ENCODE data around the gene DET1. TPM values are rescaled to one million over a fixed set of nuclear protein-coding genes. Genes with fewer than 3 reads are reported as not detected.

Gene DET1
- total and polyA plus RNA-seq, 9 donors = 10.0 to 22.8 (median 14.2) TPM

DNA sequence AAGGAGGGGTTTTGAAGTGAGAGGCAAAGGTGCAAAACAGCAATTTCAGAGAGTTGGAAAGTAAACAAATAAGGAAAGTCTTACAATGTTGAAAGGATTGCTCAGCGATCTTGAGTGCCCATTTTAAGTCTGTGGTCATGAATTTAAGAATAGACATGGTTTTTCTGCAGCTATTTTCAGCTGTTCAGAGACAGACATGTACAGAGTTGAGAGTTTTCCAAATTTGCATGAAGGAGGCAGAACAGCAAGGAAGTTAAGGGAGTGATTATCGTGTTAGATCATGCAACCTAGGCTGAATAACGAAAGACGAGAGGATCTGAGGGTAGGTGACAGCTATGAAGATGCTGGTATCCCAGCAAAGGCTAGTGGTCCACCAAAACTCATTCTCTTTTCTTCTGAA, 37.2 kb downstream of the DET1 start:
- no peak for DNase-seq
- intact Hi-C loops (cut with DNase I) = no loop called here
- no peaks in the 10 kb centered on the region for H3K27me3 ChIP-seq
- 91 to 97% (median 92%) methylated on average over 4 of the region's 4 CpGs for whole genome bisulfite sequencing, 3 donors
- H3K9me3 ChIP-seq = no peaks in the 10 kb centered on the region
- H3K36me3 ChIP-seq = no peaks in the 10 kb centered on the region
- no peak overlapping the region for H3K4me3 ChIP-seq
- TF ChIP-seq, protein P1, sequence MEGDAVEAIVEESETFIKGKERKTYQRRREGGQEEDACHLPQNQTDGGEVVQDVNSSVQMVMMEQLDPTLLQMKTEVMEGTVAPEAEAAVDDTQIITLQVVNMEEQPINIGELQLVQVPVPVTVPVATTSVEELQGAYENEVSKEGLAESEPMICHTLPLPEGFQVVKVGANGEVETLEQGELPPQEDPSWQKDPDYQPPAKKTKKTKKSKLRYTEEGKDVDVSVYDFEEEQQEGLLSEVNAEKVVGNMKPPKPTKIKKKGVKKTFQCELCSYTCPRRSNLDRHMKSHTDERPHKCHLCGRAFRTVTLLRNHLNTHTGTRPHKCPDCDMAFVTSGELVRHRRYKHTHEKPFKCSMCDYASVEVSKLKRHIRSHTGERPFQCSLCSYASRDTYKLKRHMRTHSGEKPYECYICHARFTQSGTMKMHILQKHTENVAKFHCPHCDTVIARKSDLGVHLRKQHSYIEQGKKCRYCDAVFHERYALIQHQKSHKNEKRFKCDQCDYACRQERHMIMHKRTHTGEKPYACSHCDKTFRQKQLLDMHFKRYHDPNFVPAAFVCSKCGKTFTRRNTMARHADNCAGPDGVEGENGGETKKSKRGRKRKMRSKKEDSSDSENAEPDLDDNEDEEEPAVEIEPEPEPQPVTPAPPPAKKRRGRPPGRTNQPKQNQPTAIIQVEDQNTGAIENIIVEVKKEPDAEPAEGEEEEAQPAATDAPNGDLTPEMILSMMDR (IDR thresholded peaks at IDR 0.05) = no peak
- TF ChIP-seq EP300 (IDR thresholded peaks at IDR 0.05) (no peak), POLR2A (IDR thresholded peaks at IDR 0.05) (no peak)
- H3K27ac ChIP-seq = no peak overlapping the region
- no peaks in the 10 kb centered on the region for H3K4me1 ChIP-seq (ENCODE audit: insufficient read depth)

DNA sequence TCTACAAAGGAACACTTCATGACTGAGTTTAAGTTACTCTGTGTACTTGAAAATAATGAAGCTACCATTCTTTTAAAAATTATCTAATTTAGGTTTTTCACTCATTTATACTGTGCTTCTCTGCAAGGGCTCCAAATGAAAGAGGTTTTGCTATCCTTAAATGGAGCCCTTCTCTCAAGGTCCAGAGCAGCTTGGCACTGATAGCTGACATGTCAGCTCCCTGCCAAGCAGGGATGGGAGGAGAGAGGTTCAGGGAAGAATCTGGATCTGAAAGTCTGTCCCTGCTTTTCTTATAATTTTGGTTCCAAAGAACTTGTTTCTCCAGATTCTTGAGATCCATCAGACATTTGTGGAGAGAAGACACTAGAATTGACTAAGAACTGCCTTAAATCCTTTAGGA, 39.9 kb downstream of the DET1 start:
- intact Hi-C loops (cut with DNase I) = no loop called here
- Histone ChIP-seq H3K9me3 (no peaks in the 10 kb centered on the region), H3K27me3 (no peaks in the 10 kb centered on the region), H3K27ac (no peak overlapping the region), H3K4me1 (ENCODE audit: insufficient read depth) (no peaks in the 10 kb centered on the region), H3K36me3 (no peaks in the 10 kb centered on the region), H3K4me3 (no peak overlapping the region)
- no peak for DNase-seq
- no peak for TF ChIP-seq POLR2A (IDR thresholded peaks at IDR 0.05)
- no peak for TF ChIP-seq EP300 (IDR thresholded peaks at IDR 0.05)
- TF ChIP-seq, protein P1 (IDR thresholded peaks at IDR 0.05) = no peak

DNA sequence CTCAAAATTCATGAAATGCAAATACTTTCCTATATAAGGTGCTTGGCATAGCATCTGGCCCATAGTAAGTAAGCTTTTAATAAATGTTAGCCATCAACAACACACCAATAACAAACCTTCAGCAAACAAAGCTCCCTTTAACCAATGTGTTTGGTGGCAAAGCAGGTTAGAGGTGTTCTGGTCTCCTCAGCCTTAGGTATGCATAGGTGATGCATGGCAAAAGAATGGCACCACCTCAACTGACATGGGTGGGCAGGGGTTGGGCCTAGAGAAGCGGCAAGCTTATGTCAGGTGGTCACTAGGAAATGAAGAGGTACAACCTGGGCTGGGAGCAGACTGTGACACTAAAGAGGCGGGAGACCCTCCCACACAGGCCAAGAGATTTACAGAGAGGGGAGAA, 40.8 kb downstream of the DET1 start:
- Histone ChIP-seq H3K4me3 (no peak overlapping the region), H3K9me3 (no peaks in the 10 kb centered on the region), H3K4me1 (ENCODE audit: insufficient read depth) (no peaks in the 10 kb centered on the region), H3K36me3 (no peaks in the 10 kb centered on the region), H3K27ac (no peak overlapping the region), H3K27me3 (no peaks in the 10 kb centered on the region)
- WGBS, 3 donors = 93 to 96% (median 93%) methylated on average over 2 of the region's 2 CpGs
- DNase-seq = no peak
- TF ChIP-seq POLR2A (IDR thresholded peaks at IDR 0.05) = no peak
- TF ChIP-seq EP300 (IDR thresholded peaks at IDR 0.05) = no peak
- TF ChIP-seq, protein P1 (IDR thresholded peaks at IDR 0.05) = no peak
- intact Hi-C loops (cut with DNase I) = no loop called here

DNA sequence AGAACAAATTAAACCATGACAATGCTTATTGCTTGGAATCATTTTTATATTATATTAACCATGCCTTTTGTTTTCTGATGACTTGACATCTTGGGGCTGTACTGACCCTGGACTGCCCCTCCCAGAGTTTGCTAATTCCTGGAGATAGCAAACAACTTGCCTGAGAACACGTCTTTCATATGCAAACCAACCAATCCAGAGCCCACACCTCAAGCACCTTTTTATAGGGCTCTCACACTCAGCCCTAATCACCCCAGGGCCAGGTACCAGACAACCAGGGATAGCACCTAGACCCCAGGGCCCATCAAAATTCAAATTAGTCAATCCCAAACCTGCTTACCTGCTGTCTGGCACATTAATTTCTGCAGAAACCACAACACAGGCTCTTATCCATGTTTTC, 42.0 kb downstream of the DET1 start:
- TF ChIP-seq POLR2A (IDR thresholded peaks at IDR 0.05) (no peak), EP300 (IDR thresholded peaks at IDR 0.05) (no peak)
- TF ChIP-seq, protein P1 (IDR thresholded peaks at IDR 0.05) = no peak
- Histone ChIP-seq H3K36me3 (no peaks in the 10 kb centered on the region), H3K27me3 (no peaks in the 10 kb centered on the region), H3K4me1 (ENCODE audit: insufficient read depth) (no peaks in the 10 kb centered on the region), H3K27ac (no peak overlapping the region), H3K4me3 (no peak overlapping the region), H3K9me3 (no peaks in the 10 kb centered on the region)
- intact Hi-C loops (cut with DNase I) = no loop called here
- no peak for DNase-seq
- 82 to 89% (median 85%) methylated on average over 1 of the region's 1 CpG for WGBS, 3 donors

DNA sequence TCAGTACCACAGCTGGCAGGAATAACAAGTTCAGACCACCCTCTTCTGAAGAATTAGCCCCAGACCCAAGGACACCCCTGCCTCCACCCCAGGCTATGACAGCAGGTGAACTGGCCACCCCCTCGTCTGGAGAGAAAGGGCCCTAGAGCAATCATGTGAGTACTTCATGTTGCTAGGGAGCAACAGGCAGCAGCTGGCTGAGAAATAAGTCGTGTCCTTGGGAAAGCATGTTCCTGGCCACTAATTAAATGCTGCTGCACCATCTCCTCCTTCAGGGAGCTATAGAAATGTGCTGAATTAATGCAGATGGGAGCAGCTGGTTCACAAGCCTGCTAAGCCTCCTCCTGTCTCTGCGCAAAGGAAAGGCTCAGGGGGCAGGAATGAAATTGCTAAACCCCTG, 47.5 kb downstream of the DET1 start:
- Histone ChIP-seq H3K4me3 (no peak overlapping the region), H3K27ac (no peak overlapping the region), H3K9me3 (no peaks in the 10 kb centered on the region), H3K4me1 (ENCODE audit: insufficient read depth) (no peaks in the 10 kb centered on the region), H3K36me3 (no peaks in the 10 kb centered on the region), H3K27me3 (no peaks in the 10 kb centered on the region)
- WGBS, 3 donors = 20 to 34% (median 23%) methylated on average over 3 of the region's 3 CpGs
- intact Hi-C loops (cut with DNase I) = no loop called here
- TF ChIP-seq EP300 (IDR thresholded peaks at IDR 0.05) (no peak), POLR2A (IDR thresholded peaks at IDR 0.05) (no peak)
- TF ChIP-seq, protein P1 (IDR thresholded peaks at IDR 0.05) = no peak
- DNase-seq = no peak

Data from ovary (tissue), 9 donors.